GM19438 (cell line): Measurements from ENCODE around the gene STOX1.
"Not testable (repeated sequence)": the region's sequence is repeated elsewhere in the genome, so short reads cannot be mapped to it uniquely, and the experiment has no call there.

ENCODE experiments used
- ATAC-seq: cut with Tn5 transposase; IDR thresholded peaks from one replicate; pipeline ENCODE4 v1.9.1; 2021; ENCODE audit warnings: low read depth; ENCODE audit not compliant: unreplicated experiment

STOX1 gene

DNA sequence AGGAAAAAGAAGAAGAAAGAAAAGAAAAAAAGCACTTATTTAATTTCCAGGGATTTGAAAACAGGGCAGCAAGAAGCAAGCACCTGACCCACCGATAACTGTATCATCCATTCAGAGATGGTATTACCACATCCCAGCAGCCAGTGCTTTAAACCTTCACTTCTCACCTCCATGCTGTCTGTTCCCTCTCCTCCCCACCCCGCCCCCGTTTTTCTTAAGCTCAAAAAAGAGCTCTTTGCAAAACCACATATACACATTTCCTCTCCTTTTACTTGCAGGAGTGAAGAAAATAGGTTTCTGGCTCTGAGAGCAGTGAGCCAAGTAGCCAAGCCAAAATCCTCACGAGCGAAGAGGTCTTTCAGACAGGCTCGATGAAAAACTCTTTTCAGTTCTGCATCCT is 2.2 kb downstream of the STOX1 start:
- ATAC-seq: no peak

DNA sequence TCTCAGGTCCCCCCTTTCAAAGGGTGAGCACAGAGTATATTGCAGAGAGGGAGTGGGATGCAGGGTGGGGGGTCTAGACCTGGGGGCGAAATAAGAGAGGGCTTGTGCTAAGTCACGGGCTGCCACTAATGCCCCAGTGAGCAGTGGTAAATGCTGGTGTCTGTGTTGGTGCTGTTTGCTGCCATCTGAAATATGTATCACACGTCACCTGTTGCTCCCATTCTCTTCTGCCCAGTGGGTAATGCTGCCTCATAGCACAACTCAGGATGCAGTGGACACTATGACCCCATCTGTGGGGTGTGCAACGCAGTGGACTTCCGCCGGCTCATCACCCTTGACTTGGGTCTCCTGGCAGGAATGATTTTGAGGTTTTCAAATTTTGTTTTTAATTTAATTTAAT is 2.6 kb downstream of the STOX1 start:
- ATAC-seq: no peak

DNA sequence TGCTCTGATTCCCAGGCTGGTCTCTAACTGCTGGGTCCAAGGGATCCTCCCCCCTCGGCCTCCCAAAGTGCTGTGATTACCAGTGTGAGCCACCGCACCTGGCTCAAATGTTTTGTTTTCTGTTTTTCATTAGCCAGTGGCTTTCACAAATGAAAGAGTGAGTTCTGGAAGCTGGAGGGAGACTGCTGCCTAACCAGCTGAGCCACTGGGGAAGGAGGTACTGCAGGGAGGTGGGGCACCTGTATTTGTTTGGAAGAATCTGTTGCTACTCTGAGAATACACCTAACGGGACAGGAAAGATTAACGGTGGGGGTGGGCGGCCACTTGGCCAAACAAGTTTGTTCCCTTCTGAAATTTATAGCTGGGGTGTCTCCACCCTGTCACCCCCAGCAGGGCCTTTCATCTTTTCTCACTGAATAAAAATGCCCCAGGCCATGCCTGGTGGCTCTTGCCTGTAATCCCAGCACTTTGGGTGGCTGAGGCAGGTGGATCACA is 4.7 kb downstream of the STOX1 start:
- no peak for ATAC-seq

DNA sequence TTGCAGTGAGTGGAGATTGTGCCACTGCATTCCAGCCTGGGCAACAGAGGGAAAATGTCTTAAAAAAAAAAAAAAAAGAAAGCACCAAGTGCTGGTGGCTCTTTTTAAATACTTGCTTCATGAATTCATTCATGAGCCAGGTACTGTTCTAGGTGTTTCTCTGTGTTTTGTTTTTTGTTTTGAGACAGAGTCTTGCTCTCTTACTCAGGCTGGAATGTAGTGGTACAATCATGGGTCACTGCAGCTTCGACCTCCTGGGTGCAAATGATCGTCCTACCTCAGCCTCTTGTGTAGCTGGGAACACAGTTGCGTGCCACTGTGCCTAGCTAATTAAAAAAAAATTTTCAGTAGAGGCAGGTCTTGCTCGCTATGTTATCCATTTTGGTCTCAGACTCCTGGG is 5.3 kb downstream of the STOX1 start:
- ATAC-seq: no peak

DNA sequence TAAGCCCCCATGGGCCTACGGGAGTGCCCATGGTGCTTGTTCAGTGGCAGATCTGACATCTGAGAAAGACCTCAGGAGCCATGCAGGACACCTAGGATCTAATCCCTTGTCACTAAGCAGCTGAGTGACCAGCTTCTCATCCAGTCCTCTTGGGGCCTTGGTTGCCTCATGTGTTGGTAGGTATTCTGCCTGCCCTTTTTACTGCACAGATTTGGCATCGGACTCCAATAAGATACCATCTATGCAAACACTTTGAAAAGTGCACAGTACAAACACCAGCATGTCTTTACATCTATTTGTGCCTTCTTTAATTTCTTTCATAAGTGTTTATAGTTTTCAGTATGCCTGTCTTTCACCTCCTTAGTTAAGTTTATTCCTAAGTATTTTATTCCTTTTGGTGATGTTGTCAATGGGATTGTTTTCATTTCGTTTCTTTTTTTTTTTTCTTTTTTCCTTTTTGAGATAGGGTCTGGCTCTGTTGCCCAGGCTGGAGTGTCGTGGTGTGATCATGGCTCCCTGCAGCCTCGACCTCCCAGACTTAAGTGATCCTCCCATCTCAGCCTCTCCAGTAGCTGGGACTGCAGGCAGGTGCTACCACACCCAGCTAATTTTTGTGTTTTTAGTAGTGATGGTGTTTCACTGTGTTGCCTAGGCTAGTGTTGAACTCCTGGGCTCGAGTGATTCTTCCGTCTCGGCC is 10.4 kb downstream of the STOX1 start:
- ATAC-seq: no peak

DNA sequence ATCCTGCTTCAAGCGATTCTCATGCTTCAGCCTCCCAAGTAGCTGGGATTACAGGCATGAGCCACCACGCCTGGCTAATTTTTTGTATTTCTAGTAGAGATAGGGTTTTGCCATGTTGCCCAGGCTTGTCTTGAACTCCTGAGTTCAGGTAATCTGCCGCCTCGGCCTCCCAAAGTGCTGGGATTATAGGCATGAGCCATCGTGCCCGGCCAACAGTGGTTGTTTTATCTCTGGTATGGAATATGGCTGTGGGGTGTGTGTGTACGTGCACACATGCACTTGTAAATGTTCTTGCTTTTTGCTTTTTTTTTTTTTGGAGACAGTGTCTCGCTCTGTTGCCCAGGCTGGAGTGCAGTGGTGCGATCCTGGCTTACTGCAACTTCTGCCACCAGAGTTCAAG is 13.3 kb downstream of the STOX1 start:
- ATAC-seq: not testable (repeated sequence)

DNA sequence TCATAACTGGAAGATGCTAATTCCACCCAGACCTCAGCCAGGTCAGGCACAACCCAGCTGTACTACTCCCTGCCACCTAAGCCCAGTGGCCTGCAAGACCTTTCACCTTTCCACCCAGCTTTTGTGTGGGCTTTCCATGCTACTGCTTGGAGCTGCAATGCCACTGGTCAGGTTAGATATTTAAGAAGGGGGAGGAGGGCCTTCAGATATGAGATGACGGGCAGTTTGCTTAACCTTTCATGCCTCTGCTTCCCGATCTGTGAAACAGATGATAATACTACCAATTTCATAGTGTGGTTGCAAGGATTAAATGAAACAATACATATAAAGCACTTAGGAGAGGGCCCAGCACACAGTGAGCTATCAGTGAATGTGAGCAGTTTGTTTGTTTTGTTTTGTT is 20.9 kb downstream of the STOX1 start:
- no peak for ATAC-seq

DNA sequence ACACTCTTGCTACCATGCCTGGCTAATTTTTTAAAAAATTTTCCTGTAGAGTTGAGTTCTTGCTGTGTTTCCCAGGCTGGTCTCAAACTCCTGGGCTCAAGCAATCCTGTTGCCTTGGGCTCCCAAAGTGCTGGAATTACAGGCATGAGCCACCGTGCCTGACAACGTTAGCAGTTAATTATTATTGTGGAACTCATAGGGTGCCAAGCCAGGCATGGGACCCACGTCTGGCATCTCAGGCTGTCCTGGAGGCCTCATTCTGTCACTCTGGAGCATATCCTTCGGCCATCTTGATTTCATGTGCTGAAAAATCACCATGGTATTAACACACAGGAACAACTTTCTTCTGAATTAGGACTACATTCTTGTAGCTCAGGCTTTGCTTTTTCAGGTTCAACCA is 21.5 kb downstream of the STOX1 start:
- ATAC-seq: no peak

DNA sequence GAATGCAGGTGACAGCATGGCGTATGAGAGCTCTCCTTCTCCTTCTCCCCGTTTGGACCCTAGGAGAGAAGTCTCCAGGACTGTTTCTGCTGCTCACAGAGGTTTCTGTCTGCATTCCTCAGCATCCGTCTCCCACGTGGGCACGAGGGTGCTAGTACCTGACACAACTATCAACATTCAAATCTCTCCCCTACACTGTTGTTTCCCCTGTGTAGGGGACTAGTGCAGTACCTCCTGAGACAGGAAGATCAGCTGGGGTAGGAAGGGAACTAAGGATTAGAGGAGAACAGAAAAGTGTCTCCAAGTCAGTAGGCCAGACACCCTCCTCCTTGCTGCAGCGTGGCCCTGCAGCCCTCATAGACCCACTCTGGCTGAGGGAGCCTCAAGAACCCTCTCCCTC is 29.0 kb downstream of the STOX1 start:
- no peak for ATAC-seq

DNA sequence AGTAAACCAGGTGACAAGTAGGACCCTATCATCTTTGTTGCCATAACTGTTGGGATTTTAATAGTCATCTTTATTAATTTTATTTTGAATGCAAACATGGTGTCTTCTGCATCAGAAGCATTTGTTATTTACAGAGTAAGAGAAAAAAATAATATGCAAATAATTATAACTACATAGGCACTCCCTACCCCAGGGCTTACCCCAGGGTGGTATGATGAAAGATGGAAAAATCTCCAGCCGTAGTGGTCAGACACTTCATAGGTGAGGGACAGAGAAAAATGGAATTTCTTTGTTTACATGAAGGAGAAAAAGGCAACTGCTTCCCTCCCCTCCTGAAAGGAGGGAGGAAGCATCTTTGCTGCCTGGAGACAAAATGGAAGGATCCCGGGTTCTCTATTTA is 29.7 kb downstream of the STOX1 start:
- ATAC-seq: no peak

DNA sequence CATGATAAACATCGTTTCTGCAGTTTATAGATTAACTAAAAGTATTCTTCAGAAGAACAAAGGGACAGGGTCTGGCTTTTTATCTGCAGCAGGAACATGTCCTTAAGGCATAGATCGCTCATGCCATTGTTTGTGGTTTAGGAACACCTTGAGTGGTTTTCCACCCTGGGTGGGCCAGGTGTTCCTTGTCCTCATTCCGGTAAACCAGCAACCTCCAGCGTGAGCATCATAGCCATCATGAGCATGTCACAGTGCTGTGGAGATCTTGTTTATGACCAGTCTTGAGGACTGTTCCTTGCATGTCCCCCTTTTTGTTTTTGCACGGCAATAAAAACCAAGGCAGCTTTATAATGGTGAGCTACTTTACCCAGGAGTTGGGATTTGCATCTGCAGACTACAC is 33.9 kb downstream of the STOX1 start:
- ATAC-seq: no peak

DNA sequence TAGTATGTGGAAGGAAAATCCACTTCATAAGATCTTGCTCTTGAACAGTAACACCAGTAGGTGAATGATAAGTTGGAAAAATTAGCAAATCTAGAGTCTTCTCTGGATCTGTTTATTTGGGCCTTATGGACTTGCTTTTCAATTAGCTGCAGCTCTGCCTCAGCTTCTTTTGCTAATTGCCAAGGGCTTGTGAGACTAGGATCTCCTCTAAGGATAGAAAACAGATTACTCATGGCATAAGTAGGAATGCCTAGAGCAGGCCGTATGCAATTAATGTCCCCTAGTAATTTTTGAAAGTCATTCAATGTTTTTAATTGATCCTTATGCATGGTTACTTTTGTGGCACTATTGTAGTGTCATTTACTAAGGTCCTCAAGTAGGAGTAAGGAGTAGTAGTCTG is 37.3 kb downstream of the STOX1 start:
- no peak for ATAC-seq

DNA sequence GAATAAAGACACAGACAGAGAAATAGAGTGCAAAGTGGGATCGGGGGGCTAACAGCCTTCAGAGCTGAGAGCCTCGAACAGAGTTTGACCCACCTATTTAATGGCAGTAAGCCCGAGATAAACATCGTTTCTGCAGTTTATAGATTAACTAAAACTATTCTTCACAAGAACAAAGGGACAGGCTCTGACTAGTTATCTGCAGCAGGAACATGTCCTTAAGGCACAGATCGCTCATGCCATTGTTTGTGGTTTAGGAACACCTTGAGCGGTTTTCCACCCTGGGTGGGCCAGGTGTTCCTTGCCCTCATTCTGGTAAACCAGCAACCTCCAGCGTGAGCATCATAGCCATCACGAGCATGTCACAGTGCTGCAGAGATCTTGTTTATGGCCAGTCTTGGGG is 40.8 kb downstream of the STOX1 start:
- not testable (repeated sequence) for ATAC-seq

DNA sequence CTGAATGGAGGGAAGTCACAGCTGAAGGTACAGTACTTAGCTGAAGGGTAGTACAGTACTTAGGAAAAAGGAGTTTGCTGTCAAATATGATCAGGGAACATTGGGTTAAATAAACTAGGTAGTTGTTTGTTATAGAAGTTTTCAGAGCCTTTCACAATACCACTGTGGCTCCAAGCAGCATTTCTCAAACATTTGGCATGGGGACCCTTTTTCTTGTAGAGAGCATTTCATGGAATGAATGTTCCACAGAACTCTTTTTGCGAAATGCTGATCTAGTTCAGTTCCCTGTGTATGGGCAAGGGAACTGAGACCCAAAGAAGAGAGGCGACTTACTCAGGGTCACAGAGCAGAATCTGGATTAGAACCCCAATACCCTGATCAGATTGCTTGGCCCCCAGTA is 42.3 kb downstream of the STOX1 start:
- ATAC-seq: no peak

DNA sequence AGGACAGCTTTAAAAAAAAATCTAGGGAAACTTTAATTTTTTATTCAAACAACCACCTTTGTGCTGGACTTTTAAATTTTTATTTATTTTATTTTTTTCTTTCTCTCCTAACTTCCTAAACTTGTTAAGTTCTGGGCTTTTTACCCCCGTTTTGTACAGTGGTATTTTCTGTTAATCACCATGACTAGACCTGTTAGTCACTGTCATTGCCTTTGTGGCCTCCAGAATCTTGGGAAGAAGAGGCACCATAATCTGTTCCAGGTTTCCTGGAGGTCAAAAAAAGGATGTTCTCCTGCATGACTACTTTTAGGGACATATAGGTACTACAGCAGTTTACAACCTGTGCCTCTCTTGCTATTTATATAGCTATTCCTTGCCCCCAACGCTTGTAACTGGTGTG is 42.7 kb downstream of the STOX1 start:
- ATAC-seq: no peak

DNA sequence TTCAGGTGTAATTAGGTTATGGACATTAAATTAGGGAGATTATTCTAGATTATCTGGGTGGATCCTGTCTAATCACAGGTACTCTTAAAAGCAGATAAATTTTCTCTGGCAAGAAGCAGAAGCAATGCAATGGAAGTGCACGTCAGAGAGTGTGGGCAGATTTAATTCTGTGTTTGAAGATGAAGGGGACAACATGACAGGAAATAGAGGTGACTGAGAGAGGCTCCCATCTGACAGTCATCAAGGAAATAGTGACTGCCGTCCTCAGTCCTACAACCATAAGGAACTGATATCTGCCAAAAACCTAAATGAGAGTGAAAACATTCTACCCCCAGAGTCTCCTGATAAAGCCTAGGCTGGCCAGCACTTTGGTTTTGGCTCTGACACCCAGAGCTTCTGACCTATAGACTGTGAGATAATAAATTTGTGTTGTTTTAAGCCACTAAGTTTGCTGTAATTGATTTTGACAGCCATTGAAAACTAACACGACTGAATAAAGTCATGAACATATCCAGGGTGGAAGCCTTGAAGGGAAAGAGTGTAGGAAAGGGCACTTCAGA is 43.3 kb downstream of the STOX1 start:
- ATAC-seq: no peak

DNA sequence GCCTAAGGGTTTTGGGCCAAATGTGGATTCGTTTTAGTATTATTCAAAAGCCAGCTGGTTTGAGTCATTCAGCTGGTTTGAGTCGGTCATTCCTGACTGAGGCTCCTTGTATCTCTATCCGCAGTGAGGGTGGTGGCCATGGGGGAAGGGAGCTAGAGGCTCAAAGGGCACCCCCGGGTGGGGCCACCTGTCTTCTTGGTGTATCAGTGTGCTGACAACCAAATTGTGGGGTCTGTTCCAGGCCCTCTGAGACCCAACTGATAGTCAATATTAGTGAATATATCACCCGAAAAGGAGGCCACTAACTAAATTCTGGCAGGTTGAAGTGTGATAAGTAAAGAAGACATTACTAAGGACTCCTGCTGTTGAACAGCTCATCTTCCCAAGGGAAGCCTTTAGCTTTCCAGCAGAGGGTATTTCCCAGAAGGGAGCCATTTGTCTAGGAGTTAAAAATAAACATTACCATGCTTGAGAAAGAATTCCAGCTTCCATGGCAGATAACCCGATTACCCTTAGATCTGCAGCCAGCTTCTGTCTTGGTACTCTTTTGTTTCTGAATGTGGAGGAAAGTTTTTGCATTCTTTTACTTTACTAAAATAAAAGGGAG is 43.9 kb downstream of the STOX1 start:
- no peak for ATAC-seq

DNA sequence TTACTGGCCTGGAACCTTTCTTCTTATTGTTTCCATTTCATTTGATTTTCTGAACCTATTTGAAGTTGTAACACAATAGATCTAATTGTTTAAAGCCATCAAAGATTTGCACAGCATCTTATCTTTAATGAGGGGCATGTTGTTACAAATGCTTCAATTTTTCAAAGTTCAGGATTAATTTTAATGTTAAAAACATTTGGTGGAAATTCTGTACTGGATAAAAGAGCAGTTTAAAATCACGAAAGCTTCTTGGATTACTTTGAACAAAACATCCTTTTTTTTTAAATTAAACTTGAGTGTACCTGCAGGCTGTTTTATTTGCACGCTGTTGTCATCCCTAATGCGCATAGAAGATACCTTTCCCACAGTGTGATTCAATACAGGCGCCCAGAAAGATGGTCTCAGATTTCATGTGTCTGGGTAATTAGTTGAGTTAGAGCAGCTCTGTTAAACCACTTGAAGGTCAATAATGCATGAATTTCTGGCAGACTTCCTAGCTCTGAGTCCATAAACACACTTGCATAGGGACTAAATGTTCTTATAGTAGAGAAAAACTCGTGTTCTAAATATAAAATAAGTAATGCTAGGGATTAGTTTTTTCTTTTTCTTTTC is 44.5 kb downstream of the STOX1 start:
- no peak for ATAC-seq

DNA sequence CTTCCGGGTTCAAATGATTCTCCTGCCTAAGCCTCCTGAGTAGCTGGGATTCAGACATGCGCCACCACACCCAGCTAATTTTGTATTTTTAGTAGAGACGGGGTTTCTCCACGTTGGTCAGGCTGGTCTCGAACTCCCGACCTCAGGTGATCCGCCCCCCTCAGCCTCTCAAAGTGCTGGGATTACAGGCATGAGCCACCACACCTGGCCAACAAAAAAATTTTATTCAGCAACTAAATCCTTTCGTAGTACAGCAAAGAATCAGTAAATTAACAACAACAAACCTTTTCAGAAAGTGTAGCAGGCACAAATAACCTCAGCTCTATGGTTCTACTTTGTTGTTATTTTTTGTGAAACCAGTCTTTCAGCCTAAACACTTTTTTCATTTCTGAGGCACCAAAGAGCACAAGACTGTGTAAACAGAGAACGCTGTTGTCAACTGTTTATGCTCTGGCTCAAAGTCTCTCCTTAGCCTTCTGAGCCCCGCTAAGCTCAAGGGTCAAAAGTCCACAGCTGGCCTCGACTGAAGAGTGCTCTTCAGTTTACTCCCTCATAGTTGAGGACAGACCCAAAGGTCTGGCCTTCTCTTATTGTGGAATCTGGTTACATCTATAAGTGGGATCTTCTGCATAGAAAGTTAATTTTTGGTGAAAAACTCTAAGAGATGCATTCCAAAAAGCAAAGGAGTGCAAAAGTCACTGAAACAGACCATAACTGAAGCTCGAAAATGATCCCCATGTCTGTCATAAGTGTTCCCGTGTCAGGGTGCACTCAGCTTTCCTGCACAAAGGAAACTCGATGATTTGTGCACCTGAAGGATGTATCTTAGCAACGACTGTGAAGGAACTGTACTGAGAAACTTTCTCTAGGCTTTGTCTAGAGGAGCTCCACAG is 49.2 kb downstream of the STOX1 start:
- ATAC-seq: no peak

DNA sequence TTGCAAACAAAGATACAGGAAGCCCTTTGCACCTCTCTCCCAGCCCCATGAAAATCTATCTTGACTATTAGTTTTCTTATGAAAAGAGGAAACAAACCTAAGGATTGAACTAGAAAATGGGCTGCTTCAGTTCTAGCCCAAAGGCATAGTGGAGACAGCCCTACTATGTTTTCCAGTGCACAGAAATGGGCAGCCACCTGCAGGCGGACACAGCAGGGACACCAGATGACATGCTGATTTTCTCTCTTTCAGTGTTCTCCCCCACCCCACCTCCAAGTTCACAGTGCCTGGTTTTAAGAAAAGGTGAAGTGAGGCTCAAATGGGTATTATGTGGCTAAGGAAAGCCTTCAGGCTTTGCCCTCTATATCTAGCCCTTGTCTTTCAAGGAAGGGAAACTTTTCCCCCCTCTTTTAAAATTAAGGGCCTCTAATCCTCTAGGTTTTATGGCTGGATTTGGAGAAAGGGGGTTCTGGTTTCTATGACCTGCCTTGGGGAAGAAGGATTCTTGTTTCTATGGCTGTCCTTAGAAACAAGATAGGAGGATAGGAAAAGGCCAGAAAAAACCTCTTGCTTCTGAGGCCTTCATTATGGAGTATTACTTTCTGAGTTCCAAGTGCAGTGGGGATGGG is 50.3 kb downstream of the STOX1 start:
- ATAC-seq: no peak
